ENCODE results near the gene FAR2.
"Not testable (repeated sequence)": the region's sequence is repeated elsewhere in the genome, so short reads cannot be mapped to it uniquely, and the experiment has no call there.

Gene FAR2

GRCh38 chr12:29152981-29153630 lies 4.0 kb downstream of the FAR2 start:
- DNase-seq (ENCODE audit: low read depth in 2 of 2), result no peak

DNA sequence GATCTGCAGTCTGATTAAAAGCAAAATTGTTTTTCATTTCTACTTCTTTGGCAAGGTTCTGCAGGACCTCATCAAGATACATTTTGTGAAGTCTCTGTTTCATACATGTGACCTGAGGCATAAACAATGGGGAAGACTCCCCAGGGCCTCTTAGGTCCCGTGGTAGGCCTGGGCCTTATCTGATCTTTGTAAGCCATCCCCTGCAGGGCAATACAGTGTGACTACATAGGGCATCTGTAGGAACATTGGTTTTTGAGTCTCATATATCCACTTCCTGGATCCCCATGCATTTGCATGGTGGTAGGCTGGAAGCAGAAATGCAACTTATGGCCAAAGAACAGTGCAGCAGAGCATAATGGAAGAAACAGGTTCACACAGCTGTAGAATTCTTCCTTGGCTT lies 6.0 kb downstream of the FAR2 start:
- no peak for DNase-seq (ENCODE audit: low read depth in 2 of 2)

- DNase-seq (ENCODE audit: low read depth in 2 of 2), result peak in 1 of 2 experiments; percentile 25
Measured at GRCh38 chr12:29157486-29157946, 8.4 kb downstream of the FAR2 start.

- no peak for DNase-seq (ENCODE audit: low read depth in 2 of 2)
Measured at GRCh38 chr12:29158115-29158763, 9.2 kb downstream of the FAR2 start.

GRCh38 chr12:29159661-29160060 lies 10.6 kb downstream of the FAR2 start:
- no peak for DNase-seq (ENCODE audit: low read depth in 2 of 2)

DNA sequence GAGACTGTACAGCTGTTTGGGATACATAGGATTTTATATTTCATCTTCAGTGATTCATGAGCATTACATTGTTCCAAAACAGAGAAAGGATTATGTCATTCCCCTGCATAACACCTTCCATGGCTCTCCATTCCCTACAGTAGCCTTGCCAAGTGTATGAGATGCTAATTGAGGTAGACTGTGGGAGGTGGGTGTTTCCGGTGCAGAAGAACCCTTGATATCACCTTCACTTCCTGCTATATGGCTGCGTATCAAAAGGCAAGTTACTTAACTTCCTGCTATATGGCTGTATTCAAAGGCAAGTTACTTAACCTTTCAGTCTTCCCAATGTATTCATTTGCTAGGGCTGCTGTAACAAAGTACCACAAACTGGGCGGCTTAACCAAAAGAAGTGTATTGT lies 11.2 kb downstream of the FAR2 start:
- DNase-seq (ENCODE audit: low read depth in 2 of 2), result no peak

DNA sequence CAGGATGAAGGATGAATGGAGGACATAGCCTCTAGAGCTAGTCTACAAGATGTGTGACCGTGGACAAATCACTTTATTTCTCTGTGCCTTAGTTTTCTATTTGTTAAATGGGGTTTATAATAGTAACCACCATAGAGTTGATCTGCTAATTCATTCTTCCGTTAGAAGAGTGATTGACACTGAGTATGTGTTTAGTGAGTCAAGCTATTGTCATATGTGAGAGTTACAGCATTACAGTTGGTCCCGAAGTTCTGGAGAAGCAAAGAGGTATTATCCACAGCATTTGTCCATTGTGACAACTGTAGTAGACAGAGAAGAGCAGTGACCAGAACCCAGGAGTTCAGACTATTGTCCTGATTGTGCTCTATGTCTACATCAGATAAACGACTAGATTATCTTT lies 14.1 kb downstream of the FAR2 start:
- no peak for DNase-seq (ENCODE audit: low read depth in 2 of 2)

DNA sequence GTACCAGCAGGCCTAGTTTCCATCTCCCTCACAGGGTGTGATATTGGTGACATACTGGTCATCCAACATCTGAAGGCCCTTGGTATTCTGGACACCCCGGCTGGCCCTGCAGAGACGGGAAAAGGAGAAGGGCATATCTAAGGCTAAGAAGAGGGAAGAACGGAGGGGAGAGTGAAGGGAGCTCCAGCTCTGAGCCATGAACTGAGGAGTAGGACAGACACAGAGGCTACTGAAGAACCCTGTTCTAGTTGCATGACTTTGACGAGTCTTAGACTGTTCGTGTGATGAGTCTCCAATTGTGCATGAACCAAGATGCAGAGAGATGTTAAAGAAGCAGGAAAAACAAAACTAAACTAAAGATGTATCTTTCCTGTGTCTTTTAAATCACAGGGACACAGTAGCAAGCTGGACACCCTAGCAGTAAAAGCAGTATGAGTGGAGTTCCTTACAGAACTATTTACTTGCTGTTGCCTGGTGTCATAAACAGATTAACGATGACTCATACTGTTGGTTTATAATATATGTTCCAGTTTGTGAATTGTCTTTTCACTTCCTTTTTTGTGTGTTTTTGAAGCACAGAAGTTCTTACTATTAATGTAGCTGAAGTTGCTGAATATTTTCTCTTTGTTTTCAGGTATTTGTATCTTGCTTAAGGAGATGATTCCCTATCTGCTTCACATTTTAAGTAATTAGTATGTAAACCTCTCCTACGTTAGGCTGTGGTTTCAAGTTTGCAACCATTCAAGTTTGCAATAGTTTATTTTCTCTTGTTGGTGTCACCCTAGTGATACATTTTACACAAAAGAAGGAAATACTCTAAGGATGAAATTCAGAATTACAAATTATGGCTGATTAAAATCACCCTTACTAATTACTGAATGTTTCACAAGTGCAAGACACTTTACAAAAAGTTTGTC lies 15.7 kb downstream of the FAR2 start:
- DNase-seq (ENCODE audit: low read depth in 2 of 2), result no peak

DNA sequence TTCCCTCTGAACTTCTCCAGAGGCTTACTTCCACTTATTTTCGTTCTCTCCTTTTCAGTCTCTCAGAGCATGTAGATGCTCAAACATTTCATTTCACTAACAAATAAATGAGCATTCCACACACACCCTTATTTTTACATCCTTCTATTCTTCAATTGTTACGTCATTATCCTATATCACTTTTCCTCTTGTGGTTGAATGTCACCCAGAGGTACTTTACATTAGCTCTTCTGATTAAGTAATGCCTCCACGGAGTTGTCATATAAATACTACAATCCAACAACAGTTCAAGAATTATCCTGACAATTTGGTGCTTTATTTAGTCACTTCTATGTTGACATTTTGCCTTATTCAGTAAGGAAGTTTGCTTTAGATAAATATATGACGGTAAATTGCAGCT lies 18.4 kb downstream of the FAR2 start:
- DNase-seq (ENCODE audit: low read depth in 2 of 2), result no peak

DNA sequence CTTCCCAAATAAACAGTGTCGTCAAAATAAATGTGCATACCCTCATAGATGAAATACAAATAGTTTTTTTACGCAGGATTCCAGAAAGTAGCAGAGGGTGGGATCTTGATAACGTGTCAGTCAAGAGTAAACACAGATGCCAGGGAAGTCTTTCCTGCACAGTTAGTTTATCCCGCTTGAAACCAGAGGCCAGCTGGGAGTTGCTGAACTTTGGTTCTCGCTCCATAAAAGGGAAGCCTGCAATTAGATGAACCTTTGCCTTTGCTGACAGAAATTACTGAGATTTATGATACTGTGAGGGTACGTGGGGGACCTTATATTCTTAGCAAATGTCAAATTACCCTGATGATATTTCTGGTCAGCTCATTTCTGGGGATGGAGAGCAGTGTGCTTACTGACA lies 18.9 kb downstream of the FAR2 start:
- DNase-seq (ENCODE audit: low read depth in 2 of 2), result no peak

DNA sequence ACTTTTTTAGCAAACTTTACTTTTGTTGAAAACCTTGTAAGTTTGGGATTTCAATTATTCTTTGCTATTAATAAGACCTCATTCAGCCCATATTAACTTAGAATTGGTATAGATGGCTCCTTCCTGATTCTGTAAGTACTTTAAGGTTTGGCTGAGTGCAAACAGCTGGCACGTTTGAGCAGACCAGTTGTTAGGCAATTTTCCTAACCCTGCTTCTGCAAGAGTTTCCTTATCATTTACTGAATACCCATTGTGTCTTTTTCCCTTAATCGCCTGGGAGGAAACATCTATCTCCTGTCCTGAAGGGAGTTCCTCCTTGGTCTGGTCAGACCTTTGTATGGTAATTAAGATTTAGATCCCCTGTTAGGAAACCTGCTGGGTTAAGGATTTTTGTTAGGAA lies 20.9 kb downstream of the FAR2 start:
- DNase-seq (ENCODE audit: low read depth in 2 of 2), result not testable (repeated sequence)

DNA sequence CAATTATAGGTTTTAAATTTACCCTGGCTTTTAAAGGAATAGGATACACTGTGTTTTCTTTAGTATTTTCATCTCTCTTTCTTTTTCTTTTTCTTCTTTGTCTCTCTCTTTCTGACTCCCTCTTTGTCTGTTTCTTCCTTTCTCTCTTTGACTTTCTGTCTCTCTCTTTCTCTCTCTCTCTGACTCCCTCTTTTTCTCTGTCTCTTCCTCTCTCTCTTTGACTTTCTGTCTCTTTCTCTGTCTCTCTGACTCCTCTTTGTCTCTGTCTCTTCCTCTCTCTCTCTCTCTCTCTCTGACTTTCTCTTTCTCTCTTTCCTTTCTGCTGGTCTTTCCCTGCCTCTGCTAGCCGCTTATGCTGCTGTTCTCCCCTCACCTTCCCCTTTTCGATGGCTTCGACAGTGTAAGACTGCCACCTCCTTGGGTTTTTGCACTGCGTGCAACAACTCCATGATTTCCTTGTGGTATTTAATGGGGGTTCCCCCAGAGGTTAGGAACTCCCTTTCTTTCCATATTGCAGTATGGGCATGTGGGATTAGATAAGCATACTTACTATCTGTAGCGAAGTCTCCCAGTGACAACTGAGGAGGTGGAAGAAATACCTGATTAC lies 21.5 kb downstream of the FAR2 start:
- not testable (repeated sequence) for DNase-seq (ENCODE audit: low read depth in 2 of 2)

GRCh38 chr12:29171421-29172258 lies 22.6 kb downstream of the FAR2 start:
- DNase-seq (ENCODE audit: low read depth in 2 of 2), result no peak

- DNase-seq (ENCODE audit: low read depth in 2 of 2), result no peak
Measured at GRCh38 chr12:29176941-29177340, 27.9 kb downstream of the FAR2 start.

DNA sequence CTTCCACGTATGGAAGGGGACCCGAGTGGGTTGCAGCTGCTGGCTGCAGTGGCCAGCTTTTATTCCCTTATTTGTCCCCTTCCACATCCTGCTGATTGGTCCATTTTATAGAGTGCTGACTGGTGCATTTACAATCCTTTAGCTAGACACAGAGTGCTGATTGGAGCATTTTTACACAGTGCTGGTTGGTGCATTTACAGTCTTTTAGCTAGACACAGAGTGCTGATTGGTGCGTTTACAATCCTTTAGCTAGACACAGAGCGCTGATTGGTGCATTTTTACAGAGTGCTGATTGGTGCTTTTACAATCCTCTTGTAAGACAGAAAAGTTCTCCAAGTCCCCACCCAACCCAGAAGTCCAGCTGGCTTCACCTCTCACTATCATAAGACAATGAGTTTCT lies 33.2 kb downstream of the FAR2 start:
- not testable (repeated sequence) for DNase-seq (ENCODE audit: low read depth in 2 of 2)

GRCh38 chr12:29187756-29188155 lies 38.7 kb downstream of the FAR2 start:
- DNase-seq (ENCODE audit: low read depth in 2 of 2), result no peak

DNA sequence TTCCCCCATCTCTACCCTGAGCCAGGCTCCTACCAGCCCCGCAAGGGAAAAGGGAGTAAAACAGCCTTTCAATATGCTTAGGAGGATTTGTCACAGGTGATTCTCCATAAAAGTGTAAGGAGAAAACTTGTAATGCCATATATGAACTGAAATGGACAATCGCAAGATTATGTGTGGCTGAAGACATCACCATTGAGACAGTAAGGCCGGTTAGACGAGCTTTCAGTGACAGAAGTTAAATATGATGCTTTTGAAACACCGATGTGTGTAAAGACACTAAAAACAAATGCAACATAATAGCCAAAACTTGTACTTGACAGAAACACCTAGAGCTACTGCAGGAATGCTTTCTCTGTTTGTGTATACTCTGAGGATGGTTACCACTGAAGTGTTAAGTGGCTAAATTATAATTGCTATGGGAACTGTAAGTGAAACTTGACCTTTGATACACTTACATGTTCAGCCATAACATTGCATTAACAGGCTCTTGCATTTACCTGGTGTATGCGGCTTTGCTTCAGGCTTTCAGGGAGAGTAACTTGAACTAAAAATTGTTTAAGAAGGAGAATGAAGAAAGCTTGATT lies 42.3 kb downstream of the FAR2 start:
- DNase-seq (ENCODE audit: low read depth in 2 of 2), result no peak

- no peak for DNase-seq (ENCODE audit: low read depth in 2 of 2)
Measured at GRCh38 chr12:29198901-29199300, 49.8 kb downstream of the FAR2 start.

DNA sequence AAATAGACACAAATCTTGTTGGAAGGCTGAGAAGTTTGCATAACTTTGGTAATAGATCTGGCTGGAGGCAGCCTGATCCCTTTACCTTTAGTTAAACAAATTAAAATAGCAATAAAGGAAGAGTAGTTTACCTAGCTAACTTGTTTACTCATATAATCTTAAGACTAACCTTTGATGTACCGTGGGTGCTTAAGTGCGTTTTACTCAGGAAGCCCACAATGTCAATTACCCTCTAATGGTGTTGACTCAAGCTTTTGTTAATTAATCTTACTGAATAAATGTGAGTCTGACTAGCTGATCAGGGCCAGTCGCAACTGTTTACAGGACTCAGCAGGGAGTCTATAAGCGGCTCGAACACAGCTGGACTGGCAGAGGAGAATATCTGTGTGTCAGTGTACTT lies 51.5 kb downstream of the FAR2 start:
- DNase-seq (ENCODE audit: low read depth in 2 of 2), result no peak

DNA sequence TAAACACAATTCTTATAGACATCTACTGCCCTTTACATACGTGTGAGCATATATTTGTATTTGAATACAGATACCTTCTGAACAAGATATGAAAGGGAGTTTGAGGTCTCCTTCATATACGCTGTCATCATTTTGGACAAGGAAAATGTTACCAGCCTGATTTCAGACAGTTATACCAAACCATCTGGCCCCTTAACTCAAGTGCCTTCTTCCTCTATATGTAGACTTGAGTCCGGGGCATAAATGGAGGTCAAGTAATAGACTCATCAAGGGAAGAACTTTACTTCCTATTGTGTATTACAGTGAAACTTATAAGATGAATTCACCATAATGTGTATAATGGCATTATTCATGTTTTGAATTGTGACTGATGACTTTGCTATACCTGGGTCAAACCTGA lies 52.2 kb downstream of the FAR2 start:
- no peak for DNase-seq (ENCODE audit: low read depth in 2 of 2)

DNA sequence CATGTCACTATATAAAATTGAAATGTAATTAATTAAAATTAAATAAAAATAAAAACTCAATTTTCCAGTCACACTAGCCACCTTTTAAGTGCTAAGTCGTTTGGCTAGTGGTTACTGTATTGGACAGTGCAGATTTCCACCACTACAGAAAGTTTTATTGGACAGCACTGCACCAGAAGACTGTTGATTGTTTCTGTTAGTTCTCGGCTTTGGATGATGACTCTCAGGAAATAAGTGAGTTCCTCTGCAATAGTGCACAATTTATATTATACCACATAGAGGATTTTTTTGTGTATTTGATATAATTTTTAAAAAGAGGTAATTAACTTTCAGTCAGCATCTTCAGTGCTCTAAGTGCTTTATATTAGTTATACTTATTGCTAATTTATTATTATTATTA lies 52.7 kb downstream of the FAR2 start:
- DNase-seq (ENCODE audit: low read depth in 2 of 2), result no peak
